EL (cell line): ENCODE measurements around the gene HOXA5.

Experiments
- DNase-seq: peaks from one replicate; pipeline ENCODE4 v3.0.0-alpha.2; 2016

Gene HOXA5

GRCh38 chr7:27131390-27131819, 12.1 kb downstream of the HOXA5 start:
- no peak for DNase-seq

- peak; percentile 90 for DNase-seq
These were observed 12.7 kb downstream of the HOXA5 start, which contains the start of gene HOXA4 for GRCh38 chr7:27130540-27131389. Gene HOXA4 (minus strand): TSS chr7:27130757. CDS start chr7:27130733, 24 bp downstream.

- peak; percentile 59 for DNase-seq
These were observed 13.5 kb downstream of the HOXA5 start for GRCh38 chr7:27129729-27130539.

GRCh38 chr7:27128776-27129728, 14.4 kb downstream of the HOXA5 start:
- no peak for DNase-seq

- no peak for DNase-seq
These were observed 15.4 kb downstream of the HOXA5 start for GRCh38 chr7:27128034-27128433.

GRCh38 chr7:27126596-27127327, 16.7 kb downstream of the HOXA5 start:
- DNase-seq: no peak

- no peak for DNase-seq
These were observed 17.5 kb downstream of the HOXA5 start for GRCh38 chr7:27125986-27126394.

- no peak for DNase-seq
These were observed 18.4 kb downstream of the HOXA5 start for GRCh38 chr7:27124902-27125689.

- peak; percentile 79 for DNase-seq
These were observed 19.2 kb downstream of the HOXA5 start for GRCh38 chr7:27124096-27124901.

- no peak for DNase-seq
These were observed 19.9 kb downstream of the HOXA5 start for GRCh38 chr7:27123477-27124053.

GRCh38 chr7:27123007-27123476, 20.4 kb downstream of the HOXA5 start:
- no peak for DNase-seq

- no peak for DNase-seq
These were observed 21.2 kb downstream of the HOXA5 start for GRCh38 chr7:27122077-27122910.

GRCh38 chr7:27121684-27122076, 21.8 kb downstream of the HOXA5 start:
- no peak for DNase-seq

GRCh38 chr7:27119412-27119911, 24.0 kb downstream of the HOXA5 start:
- DNase-seq: no peak

- DNase-seq: no peak
These were observed 24.9 kb downstream of the HOXA5 start for GRCh38 chr7:27118580-27118979.

GRCh38 chr7:27117887-27118491, 25.5 kb downstream of the HOXA5 start:
- DNase-seq: no peak

- DNase-seq: no peak
These were observed 26.3 kb downstream of the HOXA5 start for GRCh38 chr7:27116962-27117886.
